GM23338 (cell line): ENCODE results near the gene CSTF1. TPM values are rescaled to one million over a fixed set of nuclear protein-coding genes. Genes with fewer than 3 reads are reported as not detected.
"Not testable (repeated sequence)": the region's sequence is repeated elsewhere in the genome, so short reads cannot be mapped to it uniquely, and the experiment has no call there.

Experiments
- ATAC-seq: fragments of 200-7000 bp; cut with Tn5 transposase; 3 replicates; pipeline ENCODE4 v1.9.1; 2020
- DNase-seq: peaks from one replicate; pipeline ENCODE4 v3.0.0-alpha.2; 2015; ENCODE audit warnings: low spot score
- H2AFZ ChIP-seq: fragments of 200-600 bp; sonication (generic); 2 replicates; pipeline ENCODE4 v1.8.0; 2016; ENCODE audit warnings: antibody characterized with exemption, mild to moderate bottlenecking, moderate library complexity
- H3F3A ChIP-seq: fragments of 200-600 bp; sonication (generic); replicated peaks from 2 replicates; pipeline ENCODE4 v1.8.0; 2017; ENCODE audit warnings: antibody characterized with exemption, mixed run types, low read depth
- H3K27ac ChIP-seq: fragments of 200-600 bp; sonication (generic); 2 replicates; pipeline ENCODE4 v1.6.1; 2016; ENCODE audit warnings: low read depth
- H3K27me3 ChIP-seq: fragments of 200-600 bp; sonication (generic); 2 replicates; pipeline ENCODE4 v1.8.0; 2016; ENCODE audit warnings: mild to moderate bottlenecking, mixed run types, moderate library complexity; ENCODE audit not compliant: insufficient read depth
- H3K36me3 ChIP-seq: fragments of 200-600 bp; sonication (generic); 2 replicates; pipeline ENCODE4 v1.8.0; 2016; ENCODE audit warnings: mild to moderate bottlenecking; ENCODE audit not compliant: insufficient read depth
- H3K4me1 ChIP-seq: fragments of 200-600 bp; sonication (generic); 2 replicates; pipeline ENCODE4 v1.8.0; 2016; ENCODE audit warnings: mild to moderate bottlenecking, moderate library complexity; ENCODE audit not compliant: insufficient read depth
- H3K4me2 ChIP-seq: fragments of 200-600 bp; sonication (generic); 2 replicates; pipeline ENCODE4 v1.7.1; 2017; ENCODE audit warnings: mixed run types
- H3K4me3 ChIP-seq: fragments of 200-600 bp; sonication (generic); 2 replicates; pipeline ENCODE4 v1.6.1; 2016; ENCODE audit warnings: mixed run types
- H3K79me2 ChIP-seq: fragments of 200-600 bp; sonication (generic); replicated peaks from 2 replicates; pipeline ENCODE4 v1.8.0; 2017; ENCODE audit warnings: mild to moderate bottlenecking; ENCODE audit not compliant: insufficient read depth
- H3K9me2 ChIP-seq: fragments of 200-600 bp; sonication (generic); 2 replicates; pipeline ENCODE4 v1.8.0; 2017; ENCODE audit not compliant: insufficient read depth
- H4K20me1 ChIP-seq: fragments of 200-600 bp; sonication (generic); replicated peaks from 2 replicates; pipeline ENCODE4 v1.8.0; 2017; ENCODE audit warnings: mild to moderate bottlenecking; ENCODE audit not compliant: insufficient read depth
- H3K27ac Mint-ChIP-seq: 2 replicates; pipeline ENCODE4 v1.8.0; 2020; ENCODE audit warnings: inconsistent platforms, mild to moderate bottlenecking, moderate library complexity, mixed read lengths
- H3K27me3 Mint-ChIP-seq: 3 replicates; pipeline ENCODE4 v1.8.0; 2022; ENCODE audit warnings: low read depth, mild to moderate bottlenecking, moderate library complexity, mixed read lengths, inconsistent platforms; ENCODE audit not compliant: insufficient read depth, poor library complexity
- H3K36me3 Mint-ChIP-seq: 3 replicates; pipeline ENCODE4 v1.8.0; 2021; ENCODE audit warnings: low read depth, mild to moderate bottlenecking, inconsistent platforms, moderate library complexity, mixed read lengths
- H3K4me1 Mint-ChIP-seq: 3 replicates; pipeline ENCODE4 v1.8.0; 2020; ENCODE audit warnings: mild to moderate bottlenecking, inconsistent platforms, mixed read lengths
- H3K4me3 Mint-ChIP-seq: 3 replicates; pipeline ENCODE4 v1.8.0; 2021; ENCODE audit warnings: moderate library complexity, mild to moderate bottlenecking, inconsistent platforms, mixed read lengths
- H3K9me3 Mint-ChIP-seq: 3 replicates; pipeline ENCODE4 v1.8.0; 2020; ENCODE audit warnings: moderate library complexity, mild to moderate bottlenecking, inconsistent platforms, mixed read lengths
- CTCF ChIP-seq, 2 experiments: fragments of 200-600 bp in 1 of 2; sonication (generic) in 1 of 2; conservative IDR thresholded peaks; 2 replicates each; pipeline versions ENCODE4 v1.5.1 to v1.6.1; 2016 to 2017; ENCODE audit warnings: antibody characterized with exemption in 2 of 2, low read depth in 2 of 2, mild to moderate bottlenecking in 2 of 2, moderate library complexity in 1 of 2
- JUNB ChIP-seq: IDR thresholded peaks from one replicate; pipeline ENCODE4 v1.6.1; 2016; ENCODE audit warnings: antibody characterized with exemption; ENCODE audit not compliant: unreplicated experiment
- NANOG ChIP-seq: IDR thresholded peaks from 2 replicates; pipeline ENCODE4 v1.6.1; 2016; ENCODE audit warnings: antibody characterized with exemption, borderline replicate concordance
- ZNF114 ChIP-seq: fragments of 250-450 bp; sonication (Bioruptor Pico); IDR thresholded peaks from 2 replicates; pipeline ENCODE4 v1.5.0; 2020; ENCODE audit warnings: mild to moderate bottlenecking, moderate library complexity
- polyA plus RNA-seq: library from polyadenylated mRNA; unstranded; fragments of >200 nt; fragmentation: Nextera tagmentation; extraction: Ambion mirVana; gene quantifications from 2 replicates; pipeline ENCODE4 v1.2.1, GENCODE V29; 2016
- total RNA-seq: library from RNA; depleted of rRNA; stranded (reverse); fragments of >200 nt; shearing (Covaris generic); gene quantifications from 2 replicates; pipeline ENCODE4 v1.2.3, GENCODE V29; 2014
- TF ChIP-seq, protein P1 (sequence below): IDR thresholded peaks from 2 replicates; pipeline ENCODE4 v1.6.1; 2016; ENCODE audit warnings: antibody characterized with exemption
- TF ChIP-seq, protein P2 (sequence below): fragments of 250-450 bp; sonication (Bioruptor Pico); IDR thresholded peaks from 2 replicates; pipeline ENCODE4 v1.5.0; 2020; ENCODE audit warnings: mild to moderate bottlenecking, moderate library complexity

Gene CSTF1
- total and polyA plus RNA-seq, 2 experiments from 2014 or later: 21.5 to 62.3 TPM

GRCh38 chr20:56403465-56403864 lies 11.0 kb downstream of the CSTF1 start (continued):
- TF ChIP-seq JUNB: no peak
- TF ChIP-seq NANOG: no peak

DNA sequence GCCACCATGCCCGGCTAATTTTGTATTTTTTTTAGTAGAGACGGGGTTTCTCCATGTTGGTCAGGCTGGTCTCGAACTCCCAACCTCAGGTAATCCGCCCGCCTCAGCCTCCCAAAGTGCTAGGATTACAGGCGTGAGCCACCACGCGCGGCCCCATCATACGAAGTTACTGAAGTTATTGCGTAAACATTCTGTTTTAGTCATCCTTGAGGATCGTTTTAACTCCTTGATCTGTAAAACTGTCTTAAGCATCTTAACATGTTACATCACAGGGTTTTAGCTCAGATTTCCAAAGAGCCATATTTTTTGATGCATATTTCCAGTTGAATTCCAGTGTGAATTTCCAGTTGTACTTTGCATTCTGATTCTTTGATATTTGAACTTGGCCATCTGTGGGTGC lies 12.9 kb downstream of the CSTF1 start:
- H3F3A ChIP-seq, H3K27ac Mint-ChIP-seq, DNase-seq, H3K27ac ChIP-seq, H3K4me2 ChIP-seq, H3K4me1 Mint-ChIP-seq, H3K4me1 ChIP-seq, H3K9me2 ChIP-seq, H3K4me3 ChIP-seq, H3K27me3 Mint-ChIP-seq, H2AFZ ChIP-seq, H3K9me3 Mint-ChIP-seq, H3K4me3 Mint-ChIP-seq, H4K20me1 ChIP-seq, H3K27me3 ChIP-seq, ATAC-seq: not testable (repeated sequence)
- peaks cover 39% of the 10 kb centered on the region for H3K79me2 ChIP-seq
- H3K36me3 Mint-ChIP-seq: peaks cover 78% of the 10 kb centered on the region
- H3K36me3 ChIP-seq: peaks cover 44% of the 10 kb centered on the region

DNA sequence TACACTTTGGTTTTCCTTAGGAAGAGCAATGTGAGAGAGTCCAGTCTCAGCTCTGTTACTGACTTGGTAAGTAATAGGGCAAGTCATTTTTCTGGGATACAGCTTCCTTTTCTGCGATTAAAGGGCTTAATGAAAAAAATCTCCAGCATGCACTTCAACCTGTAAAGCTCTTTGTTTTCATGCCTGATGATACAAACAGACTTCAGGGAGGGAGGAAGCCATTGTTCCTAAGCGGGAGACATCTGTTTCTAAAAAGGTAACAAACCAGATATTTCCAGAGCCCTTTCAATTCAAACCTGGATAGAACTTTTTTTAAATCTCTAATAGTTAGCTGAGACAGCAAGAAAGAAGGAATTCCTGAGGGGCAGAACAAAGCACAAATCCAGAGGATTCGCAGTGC lies 14.5 kb downstream of the CSTF1 start:
- peaks cover 24% of the 10 kb centered on the region for H3K79me2 ChIP-seq
- TF ChIP-seq ZNF114 (CRISPR knock-in tag) (no peak), JUNB (no peak), NANOG (no peak), CTCF (conservative IDR thresholded peaks at IDR 0.05; ENCODE audit: low read depth in 2 of 2) (no peak)
- TF ChIP-seq, protein P1, sequence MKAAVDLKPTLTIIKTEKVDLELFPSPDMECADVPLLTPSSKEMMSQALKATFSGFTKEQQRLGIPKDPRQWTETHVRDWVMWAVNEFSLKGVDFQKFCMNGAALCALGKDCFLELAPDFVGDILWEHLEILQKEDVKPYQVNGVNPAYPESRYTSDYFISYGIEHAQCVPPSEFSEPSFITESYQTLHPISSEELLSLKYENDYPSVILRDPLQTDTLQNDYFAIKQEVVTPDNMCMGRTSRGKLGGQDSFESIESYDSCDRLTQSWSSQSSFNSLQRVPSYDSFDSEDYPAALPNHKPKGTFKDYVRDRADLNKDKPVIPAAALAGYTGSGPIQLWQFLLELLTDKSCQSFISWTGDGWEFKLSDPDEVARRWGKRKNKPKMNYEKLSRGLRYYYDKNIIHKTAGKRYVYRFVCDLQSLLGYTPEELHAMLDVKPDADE: no peak
- TF ChIP-seq, protein P2, sequence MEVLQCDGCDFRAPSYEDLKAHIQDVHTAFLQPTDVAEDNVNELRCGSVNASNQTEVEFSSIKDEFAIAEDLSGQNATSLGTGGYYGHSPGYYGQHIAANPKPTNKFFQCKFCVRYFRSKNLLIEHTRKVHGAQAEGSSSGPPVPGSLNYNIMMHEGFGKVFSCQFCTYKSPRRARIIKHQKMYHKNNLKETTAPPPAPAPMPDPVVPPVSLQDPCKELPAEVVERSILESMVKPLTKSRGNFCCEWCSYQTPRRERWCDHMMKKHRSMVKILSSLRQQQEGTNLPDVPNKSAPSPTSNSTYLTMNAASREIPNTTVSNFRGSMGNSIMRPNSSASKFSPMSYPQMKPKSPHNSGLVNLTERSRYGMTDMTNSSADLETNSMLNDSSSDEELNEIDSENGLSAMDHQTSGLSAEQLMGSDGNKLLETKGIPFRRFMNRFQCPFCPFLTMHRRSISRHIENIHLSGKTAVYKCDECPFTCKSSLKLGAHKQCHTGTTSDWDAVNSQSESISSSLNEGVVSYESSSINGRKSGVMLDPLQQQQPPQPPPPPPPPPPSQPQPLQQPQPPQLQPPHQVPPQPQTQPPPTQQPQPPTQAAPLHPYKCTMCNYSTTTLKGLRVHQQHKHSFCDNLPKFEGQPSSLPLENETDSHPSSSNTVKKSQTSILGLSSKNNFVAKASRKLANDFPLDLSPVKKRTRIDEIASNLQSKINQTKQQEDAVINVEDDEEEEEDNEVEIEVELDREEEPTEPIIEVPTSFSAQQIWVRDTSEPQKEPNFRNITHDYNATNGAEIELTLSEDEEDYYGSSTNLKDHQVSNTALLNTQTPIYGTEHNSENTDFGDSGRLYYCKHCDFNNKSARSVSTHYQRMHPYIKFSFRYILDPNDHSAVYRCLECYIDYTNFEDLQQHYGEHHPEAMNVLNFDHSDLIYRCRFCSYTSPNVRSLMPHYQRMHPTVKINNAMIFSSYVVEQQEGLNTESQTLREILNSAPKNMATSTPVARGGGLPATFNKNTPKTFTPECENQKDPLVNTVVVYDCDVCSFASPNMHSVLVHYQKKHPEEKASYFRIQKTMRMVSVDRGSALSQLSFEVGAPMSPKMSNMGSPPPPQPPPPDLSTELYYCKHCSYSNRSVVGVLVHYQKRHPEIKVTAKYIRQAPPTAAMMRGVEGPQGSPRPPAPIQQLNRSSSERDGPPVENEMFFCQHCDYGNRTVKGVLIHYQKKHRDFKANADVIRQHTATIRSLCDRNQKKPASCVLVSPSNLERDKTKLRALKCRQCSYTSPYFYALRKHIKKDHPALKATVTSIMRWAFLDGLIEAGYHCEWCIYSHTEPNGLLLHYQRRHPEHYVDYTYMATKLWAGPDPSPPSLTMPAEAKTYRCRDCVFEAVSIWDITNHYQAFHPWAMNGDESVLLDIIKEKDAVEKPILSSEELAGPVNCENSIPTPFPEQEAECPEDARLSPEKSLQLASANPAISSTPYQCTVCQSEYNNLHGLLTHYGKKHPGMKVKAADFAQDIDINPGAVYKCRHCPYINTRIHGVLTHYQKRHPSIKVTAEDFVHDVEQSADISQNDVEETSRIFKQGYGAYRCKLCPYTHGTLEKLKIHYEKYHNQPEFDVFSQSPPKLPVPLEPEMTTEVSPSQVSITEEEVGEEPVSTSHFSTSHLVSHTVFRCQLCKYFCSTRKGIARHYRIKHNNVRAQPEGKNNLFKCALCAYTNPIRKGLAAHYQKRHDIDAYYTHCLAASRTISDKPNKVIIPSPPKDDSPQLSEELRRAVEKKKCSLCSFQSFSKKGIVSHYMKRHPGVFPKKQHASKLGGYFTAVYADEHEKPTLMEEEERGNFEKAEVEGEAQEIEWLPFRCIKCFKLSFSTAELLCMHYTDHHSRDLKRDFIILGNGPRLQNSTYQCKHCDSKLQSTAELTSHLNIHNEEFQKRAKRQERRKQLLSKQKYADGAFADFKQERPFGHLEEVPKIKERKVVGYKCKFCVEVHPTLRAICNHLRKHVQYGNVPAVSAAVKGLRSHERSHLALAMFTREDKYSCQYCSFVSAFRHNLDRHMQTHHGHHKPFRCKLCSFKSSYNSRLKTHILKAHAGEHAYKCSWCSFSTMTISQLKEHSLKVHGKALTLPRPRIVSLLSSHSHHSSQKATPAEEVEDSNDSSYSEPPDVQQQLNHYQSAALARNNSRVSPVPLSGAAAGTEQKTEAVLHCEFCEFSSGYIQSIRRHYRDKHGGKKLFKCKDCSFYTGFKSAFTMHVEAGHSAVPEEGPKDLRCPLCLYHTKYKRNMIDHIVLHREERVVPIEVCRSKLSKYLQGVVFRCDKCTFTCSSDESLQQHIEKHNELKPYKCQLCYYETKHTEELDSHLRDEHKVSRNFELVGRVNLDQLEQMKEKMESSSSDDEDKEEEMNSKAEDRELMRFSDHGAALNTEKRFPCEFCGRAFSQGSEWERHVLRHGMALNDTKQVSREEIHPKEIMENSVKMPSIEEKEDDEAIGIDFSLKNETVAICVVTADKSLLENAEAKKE: no peak
- H3K27me3 ChIP-seq: no peaks in the 10 kb centered on the region
- no peaks in the 10 kb centered on the region for H3F3A ChIP-seq
- ATAC-seq: no peak
- H3K4me3 Mint-ChIP-seq: no peak overlapping the region
- no peaks in the 10 kb centered on the region for H3K27me3 Mint-ChIP-seq
- no peaks in the 10 kb centered on the region; the same call in 1 of the 2 replicates for H4K20me1 ChIP-seq
- H3K27ac ChIP-seq: no peak overlapping the region
- H3K36me3 ChIP-seq: peaks cover 29% of the 10 kb centered on the region
- no peaks in the 10 kb centered on the region for H3K4me1 ChIP-seq
- H2AFZ ChIP-seq: no peak overlapping the region
- H3K4me3 ChIP-seq: no peak overlapping the region
- DNase-seq: no peak
- no peaks in the 10 kb centered on the region for H3K9me2 ChIP-seq
- H3K27ac Mint-ChIP-seq: no peak overlapping the region
- H3K36me3 Mint-ChIP-seq: peaks cover 62% of the 10 kb centered on the region
- H3K4me2 ChIP-seq: no peak overlapping the region
- H3K9me3 Mint-ChIP-seq: no peaks in the 10 kb centered on the region
- H3K4me1 Mint-ChIP-seq: no peaks in the 10 kb centered on the region
